BE2C (cell line): ENCODE measurements around the gene CDH4.

Source experiments
- DNase-seq: peaks from one replicate; pipeline ENCODE4 v3.0.0-alpha.2; 2020
- H3K27me3 ChIP-seq: fragments of 250-450 bp; sonication (Bioruptor Pico); 2 replicates; pipeline ENCODE4 v1.5.1; 2020; ENCODE audit warnings: mild to moderate bottlenecking
- H3K36me3 ChIP-seq: fragments of 250-450 bp; sonication (Bioruptor Pico); 2 replicates; pipeline ENCODE4 v1.5.1; 2020; ENCODE audit warnings: mild to moderate bottlenecking
- H3K4me1 ChIP-seq: fragments of 250-450 bp; sonication (Bioruptor Pico); 2 replicates; pipeline ENCODE4 v1.5.1; 2020
- H3K4me3 ChIP-seq: 2 replicates; pipeline ENCODE4 v1.5.1; 2011; ENCODE audit warnings: low read depth, low read length
- H3K9me3 ChIP-seq: fragments of 250-450 bp; sonication (Bioruptor Pico); 2 replicates; pipeline ENCODE4 v1.5.1; 2020
- TF ChIP-seq, protein P1 (sequence below): IDR thresholded peaks from 2 replicates; pipeline ENCODE4 v1.5.1; 2012; ENCODE audit warnings: mild to moderate bottlenecking, low read depth, low read length

CDH4 gene

DNA sequence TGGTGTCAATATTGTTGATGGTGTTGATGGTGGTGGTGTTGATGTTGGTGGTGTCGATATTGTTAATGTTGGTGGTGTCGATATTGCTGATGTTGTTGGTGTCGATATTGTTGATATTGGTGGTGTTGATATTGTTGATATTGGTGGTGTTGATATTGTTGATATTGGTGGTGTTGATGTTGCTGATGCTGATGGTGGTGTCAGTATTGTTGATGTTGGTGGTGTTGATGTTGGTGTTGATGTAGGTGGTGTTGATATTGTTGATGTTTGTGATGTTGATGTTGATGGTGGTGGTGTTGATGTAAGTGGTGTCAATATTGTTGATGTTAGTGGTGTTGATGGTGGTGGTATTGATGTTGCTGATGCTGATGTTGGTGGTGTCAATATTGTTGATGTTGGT lies 240.0 kb downstream of the CDH4 start:
- no peaks in the 10 kb centered on the region for H3K27me3 ChIP-seq
- H3K36me3 ChIP-seq: no peaks in the 10 kb centered on the region
- no peak for DNase-seq
- H3K9me3 ChIP-seq: no peaks in the 10 kb centered on the region
- TF ChIP-seq, protein P1, sequence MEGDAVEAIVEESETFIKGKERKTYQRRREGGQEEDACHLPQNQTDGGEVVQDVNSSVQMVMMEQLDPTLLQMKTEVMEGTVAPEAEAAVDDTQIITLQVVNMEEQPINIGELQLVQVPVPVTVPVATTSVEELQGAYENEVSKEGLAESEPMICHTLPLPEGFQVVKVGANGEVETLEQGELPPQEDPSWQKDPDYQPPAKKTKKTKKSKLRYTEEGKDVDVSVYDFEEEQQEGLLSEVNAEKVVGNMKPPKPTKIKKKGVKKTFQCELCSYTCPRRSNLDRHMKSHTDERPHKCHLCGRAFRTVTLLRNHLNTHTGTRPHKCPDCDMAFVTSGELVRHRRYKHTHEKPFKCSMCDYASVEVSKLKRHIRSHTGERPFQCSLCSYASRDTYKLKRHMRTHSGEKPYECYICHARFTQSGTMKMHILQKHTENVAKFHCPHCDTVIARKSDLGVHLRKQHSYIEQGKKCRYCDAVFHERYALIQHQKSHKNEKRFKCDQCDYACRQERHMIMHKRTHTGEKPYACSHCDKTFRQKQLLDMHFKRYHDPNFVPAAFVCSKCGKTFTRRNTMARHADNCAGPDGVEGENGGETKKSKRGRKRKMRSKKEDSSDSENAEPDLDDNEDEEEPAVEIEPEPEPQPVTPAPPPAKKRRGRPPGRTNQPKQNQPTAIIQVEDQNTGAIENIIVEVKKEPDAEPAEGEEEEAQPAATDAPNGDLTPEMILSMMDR: no peak
- no peak overlapping the region for H3K4me3 ChIP-seq
- H3K4me1 ChIP-seq: no peaks in the 10 kb centered on the region

DNA sequence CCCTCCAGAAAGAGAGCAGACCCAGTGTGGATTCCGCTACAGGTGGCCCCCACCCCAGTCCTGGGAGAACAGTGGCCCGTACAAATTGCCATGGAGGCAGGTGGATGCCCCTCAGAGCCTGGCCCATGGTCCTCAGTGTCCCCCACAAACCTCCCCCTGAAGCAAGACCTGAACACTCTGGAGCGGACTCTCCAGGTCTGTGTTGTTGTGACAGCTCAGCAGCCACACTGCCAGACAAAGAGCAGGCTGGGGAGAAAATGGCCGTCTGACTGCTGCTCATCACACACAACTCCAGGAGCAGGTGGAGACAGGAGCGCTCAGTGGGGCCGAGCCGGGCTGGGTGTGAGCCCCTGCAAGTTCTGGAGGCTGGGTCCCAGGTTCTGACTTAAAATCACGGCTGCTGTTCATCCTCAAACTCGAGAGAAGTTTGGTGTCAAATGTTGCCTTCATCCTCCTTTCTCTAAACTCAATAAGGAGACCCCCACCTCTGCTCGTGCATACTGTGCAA lies 241.8 kb downstream of the CDH4 start:
- DNase-seq: no peak
- Histone ChIP-seq H3K36me3 (no peaks in the 10 kb centered on the region), H3K9me3 (no peaks in the 10 kb centered on the region)

DNA sequence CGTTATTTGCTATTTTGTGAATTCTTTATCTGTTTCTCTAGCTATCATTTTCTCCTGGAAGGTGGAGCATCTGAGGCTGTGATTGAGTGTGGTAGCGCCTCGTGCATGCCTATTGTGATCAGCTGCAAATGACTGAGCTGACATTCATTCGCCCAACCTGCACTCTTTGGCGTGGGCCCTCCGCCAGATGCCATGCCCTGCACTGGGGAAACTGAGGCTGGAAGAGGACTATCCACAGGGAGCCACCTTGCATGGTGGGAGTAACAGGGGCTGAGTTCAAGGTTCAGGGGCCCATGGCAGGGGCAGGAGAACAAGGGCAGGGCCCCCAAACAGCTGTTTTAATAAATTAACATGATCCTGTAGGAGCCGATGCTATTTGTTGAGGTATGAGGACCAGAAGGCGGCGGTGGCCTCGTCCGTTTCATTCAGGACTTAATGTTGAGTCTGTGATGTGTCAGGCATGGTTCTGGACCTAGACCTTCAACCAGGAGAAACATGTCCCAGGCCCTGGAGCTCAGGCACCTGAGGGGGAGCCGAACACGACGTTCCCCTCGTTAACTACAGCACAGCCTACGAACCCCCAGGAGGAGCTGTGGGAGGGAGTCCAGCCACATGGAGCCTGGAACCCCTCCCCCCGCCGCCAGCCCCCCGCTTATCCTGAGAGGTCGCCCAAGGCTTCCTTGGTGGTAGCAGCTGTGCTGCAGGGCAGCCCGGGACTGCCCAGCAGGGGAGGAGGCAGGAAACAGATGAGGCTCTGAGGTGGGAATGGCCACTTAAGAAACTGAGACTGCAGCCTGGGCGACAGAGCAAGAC lies 242.9 kb downstream of the CDH4 start:
- no peak overlapping the region for H3K4me3 ChIP-seq
- H3K9me3 ChIP-seq: no peaks in the 10 kb centered on the region
- no peaks in the 10 kb centered on the region for H3K36me3 ChIP-seq
- TF ChIP-seq, protein P1: no peak
- no peaks in the 10 kb centered on the region for H3K27me3 ChIP-seq
- H3K4me1 ChIP-seq: no peaks in the 10 kb centered on the region
- no peak for DNase-seq

More for the DNA sequence above, 241.8 kb downstream of the CDH4 start:
- TF ChIP-seq, protein P1: no peak
- H3K27me3 ChIP-seq: no peaks in the 10 kb centered on the region
- no peaks in the 10 kb centered on the region for H3K4me1 ChIP-seq
- H3K4me3 ChIP-seq: no peak overlapping the region

DNA sequence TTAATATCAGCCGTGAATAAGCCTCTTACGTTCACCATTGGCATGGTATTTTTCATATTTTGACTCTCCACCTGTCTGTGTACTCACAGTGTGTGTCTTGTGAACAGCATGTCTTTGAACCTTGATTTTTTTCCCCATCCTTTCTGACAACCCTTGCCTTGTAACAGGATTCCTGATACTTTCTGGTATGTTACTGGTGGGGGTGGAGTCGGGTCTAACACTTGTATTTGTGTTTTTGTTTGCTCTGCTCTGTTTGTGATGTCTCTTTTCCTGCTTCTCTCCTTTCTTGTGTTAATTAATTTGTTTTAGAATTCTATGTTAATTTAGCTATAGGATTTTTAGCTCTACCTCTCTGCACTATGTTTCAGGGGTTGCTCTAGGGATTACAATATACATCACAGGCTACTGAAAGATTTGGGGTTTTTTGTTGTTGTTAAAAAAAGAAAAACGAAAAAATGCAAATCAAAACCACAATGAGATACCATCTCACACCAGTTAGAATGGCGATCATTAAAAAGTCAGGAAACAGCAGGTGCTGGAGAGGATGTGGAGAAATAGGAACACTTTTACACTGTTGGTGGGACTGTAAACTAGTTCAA lies 245.1 kb downstream of the CDH4 start:
- TF ChIP-seq, protein P1: no peak
- Histone ChIP-seq H3K36me3 (no peaks in the 10 kb centered on the region), H3K27me3 (no peaks in the 10 kb centered on the region), H3K4me1 (no peaks in the 10 kb centered on the region), H3K4me3 (no peak overlapping the region), H3K9me3 (no peaks in the 10 kb centered on the region)
- no peak for DNase-seq

DNA sequence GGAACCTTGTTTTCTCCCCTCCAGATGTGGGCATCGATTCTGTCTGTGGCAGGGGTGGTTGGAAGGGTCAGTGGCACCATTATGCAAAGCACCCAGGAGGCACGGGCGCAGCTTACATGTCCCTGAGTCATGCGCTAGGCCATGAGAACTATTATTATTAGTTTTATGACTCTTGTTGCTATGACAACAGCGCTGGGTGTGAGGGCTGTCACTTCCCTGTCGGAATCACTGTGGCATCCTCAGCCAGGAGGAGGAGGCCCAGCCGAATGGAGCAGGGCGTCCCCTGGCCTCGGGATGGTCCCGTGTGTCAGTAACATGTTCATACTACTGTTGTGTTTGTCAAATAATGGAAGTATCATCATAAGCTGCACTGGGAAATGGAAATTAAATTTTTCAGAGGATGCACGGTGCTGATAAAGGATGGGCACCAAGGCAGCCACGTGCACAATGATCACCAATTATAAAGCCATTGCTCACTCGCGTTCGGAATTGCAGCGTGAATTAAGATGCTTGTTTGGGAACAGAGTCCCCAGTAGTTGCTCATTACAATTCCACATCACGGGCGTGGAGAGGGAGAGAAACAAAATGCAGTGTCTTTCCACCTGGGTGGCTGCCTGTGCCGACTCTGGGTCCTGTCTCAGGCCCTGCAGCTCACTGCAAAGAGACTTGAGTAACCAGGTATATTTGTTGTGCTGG lies 247.9 kb downstream of the CDH4 start:
- H3K27me3 ChIP-seq: no peaks in the 10 kb centered on the region
- no peaks in the 10 kb centered on the region for H3K36me3 ChIP-seq
- TF ChIP-seq, protein P1: no peak
- H3K9me3 ChIP-seq: no peaks in the 10 kb centered on the region
- H3K4me1 ChIP-seq: no peaks in the 10 kb centered on the region
- H3K4me3 ChIP-seq: no peak overlapping the region
- no peak for DNase-seq
